Peyer's patch (tissue), 4 donors: ENCODE results near the gene BRD3OS. TPM values are rescaled to one million over a fixed set of nuclear protein-coding genes. Genes with fewer than 3 reads are reported as not detected.

ENCODE experiments used
- DNase-seq, 3 donors: peaks; one replicate each; pipeline ENCODE4 v3.0.0-alpha.2; 2017 to 2019
- H3K27ac ChIP-seq, 4 donors: fragments of 200-600 bp; sonication (generic); one replicate each; pipeline ENCODE4 v1.5.1; 2016 to 2019
- H3K27me3 ChIP-seq, 2 donors: fragments of 200-600 bp; sonication (generic); one replicate each; pipeline ENCODE4 v1.5.1; 2019
- H3K36me3 ChIP-seq, 3 donors: fragments of 200-600 bp; sonication (generic); one replicate each; pipeline ENCODE4 v1.5.1; 2016 to 2019
- H3K4me1 ChIP-seq, 4 donors: fragments of 200-600 bp; sonication (generic); one replicate each; pipeline ENCODE4 v1.5.1; 2016 to 2019
- H3K4me3 ChIP-seq, 4 donors: fragments of 200-600 bp; sonication (generic); 1 replicate in 3 of 4; 2 replicates in 1 of 4; pipeline ENCODE4 v1.5.1; 2016 to 2019; ENCODE audit warnings: mild to moderate bottlenecking in 1 of 4
- H3K9me3 ChIP-seq, 4 donors: fragments of 200-600 bp; sonication (generic); one replicate each; pipeline ENCODE4 v1.5.1; 2016 to 2019; ENCODE audit warnings: mild to moderate bottlenecking in 1 of 4
- CTCF ChIP-seq, 6 experiments: fragments of 450-650 bp in 4 of 6; fragments of 200-600 bp in 2 of 6; sonication (generic) in 1 of 6; IDR thresholded peaks; one replicate each; pipeline ENCODE4 v1.5.1; 2017 to 2019; ENCODE audit warnings: antibody characterized with exemption in 6 of 6, mild to moderate bottlenecking in 3 of 6, moderate library complexity in 1 of 6
- POLR2A ChIP-seq, 2 donors: fragments of 450-650 bp; IDR thresholded peaks; one replicate each; pipeline ENCODE4 v1.5.1; 2017; ENCODE audit warnings: antibody characterized with exemption in 2 of 2, mild to moderate bottlenecking in 2 of 2, moderate library complexity in 2 of 2
- total RNA-seq, 4 donors: library from RNA; depleted of rRNA; stranded (reverse); fragments of >200 nt; gene quantifications; one replicate each; pipeline ENCODE4 v1.1.0, GENCODE V29; 2016

BRD3OS gene
- total RNA-seq, 4 donors from 2014 or later, result 1.4 to 11.6 (median 2.3) TPM

- Histone ChIP-seq H3K4me3 (no peak overlapping the region), H3K27me3 (no peaks in the 10 kb centered on the region), H3K4me1 (no peaks in the 10 kb centered on the region), H3K9me3 (no peaks in the 10 kb centered on the region), H3K36me3 (no peaks in the 10 kb centered on the region), H3K27ac (no peak overlapping the region)
- TF ChIP-seq CTCF (IDR thresholded peaks at IDR 0.05) (no peak), POLR2A (IDR thresholded peaks at IDR 0.05) (no peak)
- DNase-seq, result no peak
Observed at GRCh38 chr9:134004881-134005280, 20.4 kb upstream of the BRD3OS start.

GRCh38 chr9:134005381-134005780, 19.9 kb upstream of the BRD3OS start:
- no peak overlapping the region for H3K27ac ChIP-seq
- H3K27me3 ChIP-seq, result no peaks in the 10 kb centered on the region
- no peak overlapping the region for H3K4me3 ChIP-seq
- H3K36me3 ChIP-seq, result no peaks in the 10 kb centered on the region
- TF ChIP-seq CTCF (IDR thresholded peaks at IDR 0.05) (no peak), POLR2A (IDR thresholded peaks at IDR 0.05) (no peak)
- no peaks in the 10 kb centered on the region for H3K9me3 ChIP-seq
- DNase-seq, result no peak
- H3K4me1 ChIP-seq, result no peaks in the 10 kb centered on the region

- Histone ChIP-seq H3K27ac (no peak overlapping the region), H3K4me3 (no peak overlapping the region), H3K36me3 (no peaks in the 10 kb centered on the region), H3K9me3 (no peaks in the 10 kb centered on the region), H3K27me3 (no peaks in the 10 kb centered on the region), H3K4me1 (no peaks in the 10 kb centered on the region)
- DNase-seq, result no peak
- TF ChIP-seq CTCF (IDR thresholded peaks at IDR 0.05) (no peak), POLR2A (IDR thresholded peaks at IDR 0.05) (no peak)
Observed at GRCh38 chr9:134007150-134007549, 18.1 kb upstream of the BRD3OS start.

- H3K9me3 ChIP-seq, result no peaks in the 10 kb centered on the region
- no peak for TF ChIP-seq POLR2A (IDR thresholded peaks at IDR 0.05)
- no peak for TF ChIP-seq CTCF (IDR thresholded peaks at IDR 0.05)
- no peak overlapping the region for H3K4me3 ChIP-seq
- no peaks in the 10 kb centered on the region for H3K4me1 ChIP-seq
- no peaks in the 10 kb centered on the region for H3K36me3 ChIP-seq
- H3K27me3 ChIP-seq, result no peaks in the 10 kb centered on the region
- H3K27ac ChIP-seq, result no peak overlapping the region
- DNase-seq, result no peak
Observed at GRCh38 chr9:134007571-134007970, 17.7 kb upstream of the BRD3OS start.

- DNase-seq, result no peak
- Histone ChIP-seq H3K27me3 (no peaks in the 10 kb centered on the region), H3K9me3 (no peaks in the 10 kb centered on the region), H3K27ac (no peak overlapping the region), H3K36me3 (no peaks in the 10 kb centered on the region), H3K4me1 (no peaks in the 10 kb centered on the region), H3K4me3 (no peak overlapping the region)
- TF ChIP-seq CTCF (IDR thresholded peaks at IDR 0.05) (no peak), POLR2A (IDR thresholded peaks at IDR 0.05) (no peak)
Observed at GRCh38 chr9:134010310-134011173, 14.7 kb upstream of the BRD3OS start.
